CD4-positive, alpha-beta T cell (primary cell): ENCODE data around the gene SGIP1. TPM values are rescaled to one million over a fixed set of nuclear protein-coding genes. Genes with fewer than 3 reads are reported as not detected.

Experiments used
- ATAC-seq: fragments of 200-7000 bp; cut with Tn5 transposase; one replicate; pipeline ENCODE4 v1.10.0; 2022; ENCODE audit warnings: mild to moderate bottlenecking; ENCODE audit not compliant: poor library complexity
- CTCF ChIA-PET: fragments of 350-600 bp; sonication (Branson Sonifier 250); formaldehyde crosslinking; loops from one replicate; lab custom pipeline; 2021; ENCODE audit warnings: antibody characterized with exemption, inconsistent platforms; lab: Charles Lee
- POLR2A ChIA-PET: fragments of 350-600 bp; sonication (Branson Sonifier 250); formaldehyde crosslinking; loops from one replicate; lab custom pipeline; 2021; ENCODE audit warnings: antibody characterized with exemption, inconsistent platforms; lab: Charles Lee
- DNase-seq, 14 experiments: peaks; one replicate each; pipeline ENCODE4 v3.0.0-alpha.2; 2013 to 2020; ENCODE audit warnings: mixed read lengths in 2 of 14
- H3K27ac ChIP-seq, 2 donors: one replicate each; pipeline versions ENCODE4 v1.5.1 to v1.7.0; 2013; ENCODE audit warnings: low read length in 2 of 2, low read depth in 1 of 2, mild to moderate bottlenecking in 1 of 2
- H3K27me3 ChIP-seq, 2 experiments: 1 replicate in 1 of 2; 2 replicates in 1 of 2; pipeline versions ENCODE4 v1.6.1 to v1.7.0; 2013; ENCODE audit warnings: low read length in 2 of 2, control low read depth in 1 of 2, mild to moderate bottlenecking in 1 of 2, moderate library complexity in 1 of 2; ENCODE audit not compliant: insufficient read depth in 2 of 2, control insufficient read depth in 1 of 2
- H3K36me3 ChIP-seq: one replicate; pipeline ENCODE4 v1.6.1; 2013; ENCODE audit warnings: low read length, control low read depth; ENCODE audit not compliant: insufficient read depth
- H3K4me1 ChIP-seq: one replicate; pipeline ENCODE4 v1.6.1; 2013; ENCODE audit warnings: low read length, control low read depth; ENCODE audit not compliant: insufficient read depth
- H3K4me3 ChIP-seq: one replicate; pipeline ENCODE4 v1.5.1; 2013; ENCODE audit warnings: mild to moderate bottlenecking, low read length, moderate library complexity
- H3K9me3 ChIP-seq, 2 experiments: 1 replicate in 1 of 2; 2 replicates in 1 of 2; pipeline versions ENCODE4 v1.6.1 to v1.7.0; 2013; ENCODE audit warnings: low read length in 2 of 2, mild to moderate bottlenecking in 2 of 2, control low read depth in 1 of 2, moderate library complexity in 1 of 2; ENCODE audit not compliant: control insufficient read depth in 1 of 2, insufficient read depth in 1 of 2
- H3K27ac Mint-ChIP-seq: one replicate; pipeline ENCODE4 v1.8.0; 2020; ENCODE audit warnings: mixed read lengths
- H3K27me3 Mint-ChIP-seq: one replicate; pipeline ENCODE4 v1.8.0; 2021; ENCODE audit warnings: mixed read lengths
- H3K36me3 Mint-ChIP-seq: one replicate; pipeline ENCODE4 v1.8.0; 2021; ENCODE audit warnings: low read depth, mixed read lengths
- H3K4me1 Mint-ChIP-seq: one replicate; pipeline ENCODE4 v1.8.0; 2021; ENCODE audit warnings: low read depth, mixed read lengths
- H3K4me3 Mint-ChIP-seq: one replicate; pipeline ENCODE4 v1.8.0; 2020; ENCODE audit warnings: mild to moderate bottlenecking, mixed read lengths
- H3K9me3 Mint-ChIP-seq: one replicate; pipeline ENCODE4 v1.8.0; 2020; ENCODE audit warnings: mixed read lengths
- CTCF ChIP-seq: fragments of 200-600 bp; IDR thresholded peaks from one replicate; pipeline ENCODE4 v1.8.0; 2022; ENCODE audit warnings: antibody characterized with exemption, mild to moderate bottlenecking
- intact Hi-C, 2 experiments: fragments of 100-400 bp; cut with DNase I in 1 of 2; cut with micrococcal nuclease in 1 of 2; formaldehyde crosslinking; loops; one replicate each; pipeline versions ENCODE4 v1.15.1 to v1.9.0; 2023 to 2025; cut with DNase I, micrococcal nuclease
- total RNA-seq, 174 experiments: library from RNA in 2 of 174; stranded (reverse) in 2 of 174; gene quantifications; one replicate each; pipeline ENCODE4 v1.2.3 and lab custom pipeline; 2021 to 2026

The SGIP1 gene
- total RNA-seq, 2 experiments from 2014 or later: 0.84 TPM; not detected in 1

- no peaks in the 10 kb centered on the region for H3K36me3 Mint-ChIP-seq
- no peak overlapping the region for H3K27ac ChIP-seq
- no peaks in the 10 kb centered on the region for H3K27me3 Mint-ChIP-seq
- no peak overlapping the region for H3K4me3 ChIP-seq
- no peak for TF ChIP-seq CTCF
- no peaks in the 10 kb centered on the region for H3K27me3 ChIP-seq
- intact Hi-C loops: no loop called here
- no peaks in the 10 kb centered on the region for H3K36me3 ChIP-seq
- DNase-seq (no peak), ATAC-seq (no peak)
- no peaks in the 10 kb centered on the region for H3K4me1 Mint-ChIP-seq
- H3K4me1 ChIP-seq: no peaks in the 10 kb centered on the region
- CTCF ChIA-PET: no interaction called here
- POLR2A ChIA-PET: no interaction called here
- H3K9me3 Mint-ChIP-seq: no peaks in the 10 kb centered on the region
- no peak overlapping the region for H3K4me3 Mint-ChIP-seq
- H3K9me3 ChIP-seq: no peaks in the 10 kb centered on the region
- no peak overlapping the region for H3K27ac Mint-ChIP-seq
Measured at GRCh38 chr1:66676613-66677298, 142.8 kb downstream of the SGIP1 start.

GRCh38 chr1:66678146-66678545 lies 144.2 kb downstream of the SGIP1 start:
- TF ChIP-seq CTCF: no peak
- ChIA-PET CTCF (no interaction called here), POLR2A (no interaction called here)
- Mint-ChIP-seq H3K9me3 (no peaks in the 10 kb centered on the region), H3K27me3 (no peaks in the 10 kb centered on the region), H3K4me3 (no peak overlapping the region), H3K27ac (no peak overlapping the region), H3K36me3 (no peaks in the 10 kb centered on the region), H3K4me1 (no peaks in the 10 kb centered on the region)
- Histone ChIP-seq H3K27me3 (no peaks in the 10 kb centered on the region), H3K4me1 (no peaks in the 10 kb centered on the region), H3K27ac (no peak overlapping the region), H3K9me3 (no peaks in the 10 kb centered on the region), H3K36me3 (no peaks in the 10 kb centered on the region), H3K4me3 (no peak overlapping the region)
- ATAC-seq: no peak
- DNase-seq: no peak
- intact Hi-C loops: no loop called here

- Mint-ChIP-seq H3K9me3 (no peaks in the 10 kb centered on the region), H3K36me3 (no peaks in the 10 kb centered on the region), H3K27ac (no peak overlapping the region), H3K4me1 (no peaks in the 10 kb centered on the region), H3K4me3 (no peak overlapping the region), H3K27me3 (peaks cover 2% of the 10 kb centered on the region)
- ChIA-PET POLR2A (no interaction called here), CTCF (no interaction called here)
- DNase-seq: no peak
- H3K27ac ChIP-seq: no peak overlapping the region
- ATAC-seq: no peak
- H3K36me3 ChIP-seq: no peaks in the 10 kb centered on the region
- no peak overlapping the region for H3K4me3 ChIP-seq
- no peaks in the 10 kb centered on the region for H3K9me3 ChIP-seq
- intact Hi-C loops: no loop called here
- H3K27me3 ChIP-seq: no peaks in the 10 kb centered on the region
- no peak for TF ChIP-seq CTCF
- no peaks in the 10 kb centered on the region for H3K4me1 ChIP-seq
Measured at GRCh38 chr1:66679140-66679539, 145.2 kb downstream of the SGIP1 start.
